Caco-2 (cell line): ENCODE data around the gene DOK3. TPM values are rescaled to one million over a fixed set of nuclear protein-coding genes. Genes with fewer than 3 reads are reported as not detected.

Experiments used
- BruUV-seq: library from RNA; stranded (reverse); fragments of 400-500 nt; replicated peaks from 2 replicates; lab custom pipeline; 2021; lab: Mats Ljungman, UMichigan
- CTCF ChIA-PET: fragments of 300-600 bp; sonication (Branson Sonifier 250); formaldehyde crosslinking; loops from one replicate; lab custom pipeline; 2022; ENCODE audit warnings: antibody characterized with exemption; lab: Charles Lee
- POLR2A ChIA-PET: fragments of 300-600 bp; sonication (Branson Sonifier 250); formaldehyde crosslinking; loops from one replicate; lab custom pipeline; 2022; ENCODE audit warnings: antibody characterized with exemption; lab: Charles Lee
- DNase-seq, 2 experiments: peaks; one replicate each; pipeline versions ENCODE4 v3.0.0 to v3.0.0-alpha.2; 2020 to 2022
- H3K27me3 ChIP-seq: replicated peaks from 2 replicates; pipeline ENCODE4 v1.6.0; 2011; ENCODE audit warnings: low read length; ENCODE audit not compliant: control insufficient read depth, insufficient read depth
- H3K36me3 ChIP-seq: 2 replicates; pipeline ENCODE4 v1.5.1; 2011; ENCODE audit warnings: low read length; ENCODE audit not compliant: control insufficient read depth, insufficient read depth
- H3K4me1 ChIP-seq: fragments of 250-450 bp; sonication (Bioruptor Pico); 2 replicates; pipeline ENCODE4 v1.5.1; 2020; ENCODE audit warnings: mild to moderate bottlenecking
- H3K4me3 ChIP-seq: 2 replicates; pipeline ENCODE4 v1.5.1; 2011; ENCODE audit warnings: low read depth, mild to moderate bottlenecking, control low read depth, low read length
- H3K9me3 ChIP-seq: fragments of 250-450 bp; sonication (Bioruptor Pico); 2 replicates; pipeline ENCODE4 v1.5.1; 2020; ENCODE audit warnings: mild to moderate bottlenecking, moderate library complexity
- H3K27ac Mint-ChIP-seq: one replicate; pipeline ENCODE4 v1.8.0; 2022; ENCODE audit warnings: mixed read lengths; ENCODE audit not compliant: unreplicated experiment
- H3K27me3 Mint-ChIP-seq: one replicate; pipeline ENCODE4 v1.8.0; 2022; ENCODE audit warnings: mixed read lengths; ENCODE audit not compliant: insufficient read depth, unreplicated experiment
- H3K36me3 Mint-ChIP-seq: one replicate; pipeline ENCODE4 v1.8.0; 2022; ENCODE audit warnings: mild to moderate bottlenecking, mixed read lengths; ENCODE audit not compliant: insufficient read depth, unreplicated experiment
- H3K4me1 Mint-ChIP-seq: one replicate; pipeline ENCODE4 v1.8.0; 2022; ENCODE audit warnings: low read depth, mixed read lengths; ENCODE audit not compliant: unreplicated experiment
- H3K4me3 Mint-ChIP-seq: one replicate; pipeline ENCODE4 v1.8.0; 2022; ENCODE audit warnings: mild to moderate bottlenecking, moderate library complexity, mixed read lengths; ENCODE audit not compliant: unreplicated experiment
- H3K9me3 Mint-ChIP-seq: one replicate; pipeline ENCODE4 v1.8.0; 2022; ENCODE audit warnings: mixed read lengths; ENCODE audit not compliant: unreplicated experiment
- CTCF ChIP-seq, 2 experiments: fragments of 200-600 bp in 1 of 2; IDR thresholded peaks; 1 replicate in 1 of 2; 2 replicates in 1 of 2; pipeline versions ENCODE4 v1.5.1 to v1.8.0; 2011 to 2022; ENCODE audit warnings: antibody characterized with exemption in 1 of 2, control low read depth in 1 of 2, inconsistent platforms in 1 of 2, low read depth in 1 of 2, low read length in 1 of 2, mild to moderate bottlenecking in 1 of 2, moderate library complexity in 1 of 2; ENCODE audit not compliant: insufficient read depth in 1 of 2, severe bottlenecking in 1 of 2, unreplicated experiment in 1 of 2
- intact Hi-C: fragments of 100-400 bp; cut with micrococcal nuclease; formaldehyde crosslinking; loops from one replicate; pipeline ENCODE4 v1.10.0; 2022; ENCODE audit not compliant: unreplicated experiment
- total RNA-seq: library from RNA; stranded (reverse); gene quantifications from 2 replicates; pipeline ENCODE4 v1.2.3, GENCODE V29; 2022

DOK3 gene
- total RNA-seq, 1 experiment from 2014 or later: 7.9 TPM

DNA sequence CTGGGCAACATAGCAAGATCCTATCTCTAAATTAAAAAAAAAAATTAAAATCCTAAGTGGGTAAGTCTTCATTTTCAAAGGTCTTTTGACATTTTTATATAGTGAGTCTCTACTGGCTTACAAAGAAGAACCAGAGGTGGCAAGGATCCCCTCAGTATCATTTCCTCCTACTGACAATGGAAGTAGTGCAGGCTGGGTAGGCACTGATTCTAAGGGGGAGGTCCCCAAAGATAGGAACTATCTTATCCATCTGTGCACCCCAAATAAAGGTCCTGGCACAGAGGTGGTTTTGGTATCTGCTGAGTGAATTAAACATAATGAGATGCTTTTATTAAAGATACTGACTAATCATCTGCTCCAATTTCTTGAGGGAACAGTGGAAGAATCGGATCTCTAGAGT is 40.5 kb upstream of the DOK3 start:
- Mint-ChIP-seq H3K27ac (no peak overlapping the region), H3K9me3 (no peaks in the 10 kb centered on the region), H3K4me1 (peaks cover 29% of the 10 kb centered on the region), H3K27me3 (no peaks in the 10 kb centered on the region), H3K36me3 (peaks cover 36% of the 10 kb centered on the region), H3K4me3 (no peak overlapping the region)
- ChIA-PET POLR2A (no interaction called here), CTCF (interaction anchor here (0.7 to 1.2 kb wide), 2 partner anchors 11 to 230 kb away, joined by 3 to 4 read pairs; no protein-coding TSS in a partner anchor)
- TF ChIP-seq CTCF (IDR thresholded peaks at IDR 0.05; ENCODE audit: insufficient read depth in 1 of 2, low read depth in 1 of 2, low read length in 1 of 2, severe bottlenecking in 1 of 2, unreplicated experiment in 1 of 2): no peak
- no TSS peak for BruUV-seq
- Histone ChIP-seq H3K27me3 (no peaks in the 10 kb centered on the region), H3K9me3 (no peaks in the 10 kb centered on the region), H3K4me1 (peaks cover 18% of the 10 kb centered on the region), H3K4me3 (no peak overlapping the region), H3K36me3 (peaks cover 2% of the 10 kb centered on the region)
- intact Hi-C loops: no loop called here
- no peak for DNase-seq

- H3K9me3 ChIP-seq: no peaks in the 10 kb centered on the region
- TF ChIP-seq CTCF (IDR thresholded peaks at IDR 0.05; ENCODE audit: insufficient read depth in 1 of 2, low read depth in 1 of 2, low read length in 1 of 2, severe bottlenecking in 1 of 2, unreplicated experiment in 1 of 2): no peak
- Mint-ChIP-seq H3K27me3 (no peaks in the 10 kb centered on the region), H3K4me3 (no peak overlapping the region), H3K4me1 (peaks cover 29% of the 10 kb centered on the region), H3K9me3 (no peaks in the 10 kb centered on the region), H3K36me3 (peaks cover 32% of the 10 kb centered on the region), H3K27ac (peak overlapping the region; percentile 33)
- intact Hi-C loops: no loop called here
- CTCF ChIA-PET: no interaction called here
- peaks cover 2% of the 10 kb centered on the region for H3K36me3 ChIP-seq
- no peak for DNase-seq
- no peaks in the 10 kb centered on the region for H3K27me3 ChIP-seq
- POLR2A ChIA-PET: interaction anchor here (0.6 kb wide), 1 partner anchor 144 kb away, joined by 3 read pairs; no protein-coding TSS in a partner anchor
- no peak overlapping the region for H3K4me3 ChIP-seq
- BruUV-seq: no TSS peak
- peaks cover 14% of the 10 kb centered on the region for H3K4me1 ChIP-seq
These were observed 38.9 kb upstream of the DOK3 start for GRCh38 chr5:177548495-177548894.

DNA sequence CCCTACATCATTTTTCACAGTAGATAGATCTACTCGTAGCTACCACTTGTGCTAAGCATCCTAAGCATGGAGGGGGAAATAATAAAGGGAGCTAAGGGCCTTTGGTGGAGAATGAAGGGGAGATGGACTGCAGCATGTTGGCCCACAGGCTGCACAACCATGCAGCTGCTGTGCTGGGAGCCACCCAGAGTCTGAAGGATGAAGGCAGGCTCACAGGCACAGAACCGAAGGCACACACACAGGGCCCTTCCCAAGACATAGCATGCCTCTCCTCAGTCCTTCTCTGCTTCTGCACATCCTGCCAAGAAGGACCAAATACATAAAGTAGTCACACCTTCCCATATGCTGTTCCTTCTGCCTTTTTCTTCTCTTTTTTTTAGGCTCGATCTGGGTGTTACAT is 38.1 kb upstream of the DOK3 start:
- Mint-ChIP-seq H3K9me3 (no peaks in the 10 kb centered on the region), H3K4me3 (no peak overlapping the region), H3K36me3 (peaks cover 25% of the 10 kb centered on the region), H3K27me3 (no peaks in the 10 kb centered on the region), H3K27ac (peak overlapping the region; percentile 33), H3K4me1 (peaks cover 22% of the 10 kb centered on the region)
- peaks cover 14% of the 10 kb centered on the region for H3K4me1 ChIP-seq
- ChIA-PET POLR2A (no interaction called here), CTCF (no interaction called here)
- peaks cover 2% of the 10 kb centered on the region for H3K36me3 ChIP-seq
- DNase-seq: no peak
- H3K4me3 ChIP-seq: no peak overlapping the region
- intact Hi-C loops: no loop called here
- no peaks in the 10 kb centered on the region for H3K27me3 ChIP-seq
- H3K9me3 ChIP-seq: no peaks in the 10 kb centered on the region
- no peak for TF ChIP-seq CTCF (IDR thresholded peaks at IDR 0.05; ENCODE audit: insufficient read depth in 1 of 2, low read depth in 1 of 2, low read length in 1 of 2, severe bottlenecking in 1 of 2, unreplicated experiment in 1 of 2)
- no TSS peak for BruUV-seq
